Measurements from ENCODE around the gene DLG2.
"Not testable (repeated sequence)": the region's sequence is repeated elsewhere in the genome, so short reads cannot be mapped to it uniquely, and the experiment has no call there.

The DLG2 gene

GRCh38 chr11:83601914-83602527 lies 2025.1 kb downstream of the DLG2 start:
- no peak overlapping the region for H3K4me3 ChIP-seq (ENCODE audit: low read length)
- no peaks in the 10 kb centered on the region for H3K27me3 ChIP-seq (ENCODE audit: control insufficient read depth, insufficient read depth, low read length)
- no peak overlapping the region for H3K4me2 ChIP-seq (ENCODE audit: low read length)
- no peaks in the 10 kb centered on the region for H3K4me1 ChIP-seq (ENCODE audit: control insufficient read depth, insufficient read depth, low read length)
- H3K9me3 ChIP-seq (replicated peaks; ENCODE audit: low read length), result no peaks in the 10 kb centered on the region
- no peak overlapping the region for H3K9ac ChIP-seq (ENCODE audit: low read depth, low read length)
- H3K36me3 ChIP-seq (ENCODE audit: insufficient read depth, low read length), result no peaks in the 10 kb centered on the region

GRCh38 chr11:83601201-83601913 lies 2025.8 kb downstream of the DLG2 start:
- no peaks in the 10 kb centered on the region for H3K9me3 ChIP-seq (replicated peaks; ENCODE audit: low read length)
- no peaks in the 10 kb centered on the region for H3K4me1 ChIP-seq (ENCODE audit: control insufficient read depth, insufficient read depth, low read length)
- no peak overlapping the region for H3K4me3 ChIP-seq (ENCODE audit: low read length)
- no peak overlapping the region for H3K9ac ChIP-seq (ENCODE audit: low read depth, low read length)
- no peaks in the 10 kb centered on the region for H3K36me3 ChIP-seq (ENCODE audit: insufficient read depth, low read length)
- H3K27me3 ChIP-seq (ENCODE audit: control insufficient read depth, insufficient read depth, low read length), result no peaks in the 10 kb centered on the region
- no peak overlapping the region for H3K4me2 ChIP-seq (ENCODE audit: low read length)

- H3K9ac ChIP-seq (ENCODE audit: low read depth, low read length), result no peak overlapping the region
- no peak overlapping the region for H3K4me2 ChIP-seq (ENCODE audit: low read length)
- H3K4me1 ChIP-seq (ENCODE audit: control insufficient read depth, insufficient read depth, low read length), result no peaks in the 10 kb centered on the region
- H3K27me3 ChIP-seq (ENCODE audit: control insufficient read depth, insufficient read depth, low read length), result no peaks in the 10 kb centered on the region
- H3K9me3 ChIP-seq (replicated peaks; ENCODE audit: low read length), result no peaks in the 10 kb centered on the region
- no peaks in the 10 kb centered on the region for H3K36me3 ChIP-seq (ENCODE audit: insufficient read depth, low read length)
- H3K4me3 ChIP-seq (ENCODE audit: low read length), result no peak overlapping the region
These were observed 2026.5 kb downstream of the DLG2 start for GRCh38 chr11:83600661-83601060.

- Histone ChIP-seq H3K4me2 (ENCODE audit: low read length) (no peak overlapping the region), H3K9me3 (replicated peaks; ENCODE audit: low read length) (no peaks in the 10 kb centered on the region), H3K27me3 (ENCODE audit: control insufficient read depth, insufficient read depth, low read length) (no peaks in the 10 kb centered on the region), H3K4me3 (ENCODE audit: low read length) (no peak overlapping the region), H3K9ac (ENCODE audit: low read depth, low read length) (no peak overlapping the region), H3K36me3 (ENCODE audit: insufficient read depth, low read length) (no peaks in the 10 kb centered on the region), H3K4me1 (ENCODE audit: control insufficient read depth, insufficient read depth, low read length) (no peaks in the 10 kb centered on the region)
These were observed 2028.1 kb downstream of the DLG2 start for GRCh38 chr11:83599066-83599465.

GRCh38 chr11:83587797-83588196 lies 2039.3 kb downstream of the DLG2 start:
- H3K9ac ChIP-seq (ENCODE audit: low read depth, low read length); H3K9me3 ChIP-seq (replicated peaks; ENCODE audit: low read length); H3K4me3 ChIP-seq (ENCODE audit: low read length); H3K4me2 ChIP-seq (ENCODE audit: low read length); H3K27me3 ChIP-seq (ENCODE audit: control insufficient read depth, insufficient read depth, low read length); H3K36me3 ChIP-seq (ENCODE audit: insufficient read depth, low read length): not testable (repeated sequence)
- H3K4me1 ChIP-seq (ENCODE audit: control insufficient read depth, insufficient read depth, low read length), result peaks cover 17% of the 10 kb centered on the region

- Histone ChIP-seq H3K9me3 (replicated peaks; ENCODE audit: low read length) (no peaks in the 10 kb centered on the region), H3K27me3 (ENCODE audit: control insufficient read depth, insufficient read depth, low read length) (no peaks in the 10 kb centered on the region), H3K4me1 (ENCODE audit: control insufficient read depth, insufficient read depth, low read length) (peaks cover 17% of the 10 kb centered on the region), H3K9ac (ENCODE audit: low read depth, low read length) (peak overlapping the region; percentile 3), H3K4me2 (ENCODE audit: low read length) (peak overlapping the region; percentile 13), H3K4me3 (ENCODE audit: low read length) (no peak overlapping the region), H3K36me3 (ENCODE audit: insufficient read depth, low read length) (no peaks in the 10 kb centered on the region)
These were observed 2043.3 kb downstream of the DLG2 start for GRCh38 chr11:83583757-83584366.

- Histone ChIP-seq H3K4me2 (ENCODE audit: low read length) (peak overlapping the region; percentile 40), H3K4me3 (ENCODE audit: low read length) (no peak overlapping the region), H3K9ac (ENCODE audit: low read depth, low read length) (no peak overlapping the region), H3K9me3 (replicated peaks; ENCODE audit: low read length) (no peaks in the 10 kb centered on the region), H3K4me1 (ENCODE audit: control insufficient read depth, insufficient read depth, low read length) (peaks cover 27% of the 10 kb centered on the region), H3K27me3 (ENCODE audit: control insufficient read depth, insufficient read depth, low read length) (no peaks in the 10 kb centered on the region), H3K36me3 (ENCODE audit: insufficient read depth, low read length) (no peaks in the 10 kb centered on the region)
These were observed 2052.6 kb downstream of the DLG2 start for GRCh38 chr11:83574519-83574918.

- no peak overlapping the region for H3K9ac ChIP-seq (ENCODE audit: low read depth, low read length)
These were observed 2054.3 kb downstream of the DLG2 start for GRCh38 chr11:83572581-83573496.

GRCh38 chr11:83571302-83571701 lies 2055.8 kb downstream of the DLG2 start:
- H3K36me3 ChIP-seq (ENCODE audit: insufficient read depth, low read length), result no peaks in the 10 kb centered on the region
- H3K27me3 ChIP-seq (ENCODE audit: control insufficient read depth, insufficient read depth, low read length), result no peaks in the 10 kb centered on the region
- H3K9ac ChIP-seq (ENCODE audit: low read depth, low read length), result no peak overlapping the region
- no peaks in the 10 kb centered on the region for H3K9me3 ChIP-seq (replicated peaks; ENCODE audit: low read length)
- H3K4me3 ChIP-seq (ENCODE audit: low read length), result no peak overlapping the region
- peaks cover 45% of the 10 kb centered on the region for H3K4me1 ChIP-seq (ENCODE audit: control insufficient read depth, insufficient read depth, low read length)
- H3K4me2 ChIP-seq (ENCODE audit: low read length), result no peak overlapping the region

More at GRCh38 chr11:83572581-83573496, 2054.3 kb downstream of the DLG2 start:
- no peaks in the 10 kb centered on the region for H3K9me3 ChIP-seq (replicated peaks; ENCODE audit: low read length)
- H3K4me1 ChIP-seq (ENCODE audit: control insufficient read depth, insufficient read depth, low read length), result peaks cover 31% of the 10 kb centered on the region
- H3K27me3 ChIP-seq (ENCODE audit: control insufficient read depth, insufficient read depth, low read length), result no peaks in the 10 kb centered on the region
- no peaks in the 10 kb centered on the region for H3K36me3 ChIP-seq (ENCODE audit: insufficient read depth, low read length)
- peak overlapping the region; percentile 10 for H3K4me2 ChIP-seq (ENCODE audit: low read length)
- no peak overlapping the region for H3K4me3 ChIP-seq (ENCODE audit: low read length)

GRCh38 chr11:83569134-83569805 lies 2057.9 kb downstream of the DLG2 start:
- Histone ChIP-seq H3K36me3 (ENCODE audit: insufficient read depth, low read length) (no peaks in the 10 kb centered on the region), H3K4me1 (ENCODE audit: control insufficient read depth, insufficient read depth, low read length) (peaks cover 42% of the 10 kb centered on the region), H3K4me3 (ENCODE audit: low read length) (no peak overlapping the region), H3K27me3 (ENCODE audit: control insufficient read depth, insufficient read depth, low read length) (no peaks in the 10 kb centered on the region), H3K9ac (ENCODE audit: low read depth, low read length) (no peak overlapping the region), H3K9me3 (replicated peaks; ENCODE audit: low read length) (no peaks in the 10 kb centered on the region), H3K4me2 (ENCODE audit: low read length) (no peak overlapping the region)

GRCh38 chr11:83568516-83568915 lies 2058.6 kb downstream of the DLG2 start:
- Histone ChIP-seq H3K27me3 (ENCODE audit: control insufficient read depth, insufficient read depth, low read length) (no peaks in the 10 kb centered on the region), H3K9me3 (replicated peaks; ENCODE audit: low read length) (no peaks in the 10 kb centered on the region), H3K4me2 (ENCODE audit: low read length) (no peak overlapping the region), H3K4me3 (ENCODE audit: low read length) (no peak overlapping the region), H3K36me3 (ENCODE audit: insufficient read depth, low read length) (no peaks in the 10 kb centered on the region), H3K4me1 (ENCODE audit: control insufficient read depth, insufficient read depth, low read length) (peaks cover 34% of the 10 kb centered on the region), H3K9ac (ENCODE audit: low read depth, low read length) (no peak overlapping the region)

Data from skeletal muscle satellite cell (primary cell).